Islet of Langerhans (tissue), 1 donor: ENCODE data around the gene NPHP1.
"Not testable (repeated sequence)": the region's sequence is repeated elsewhere in the genome, so short reads cannot be mapped to it uniquely, and the experiment has no call there.

Experiments
- FAIRE-seq: peaks from one replicate; lab custom pipeline; 2011; peaks lifted over from hg19 to GRCh38; lab: Jason Lieb, UNC

The NPHP1 gene

GRCh38 chr2:110126906-110127305 lies 77.9 kb downstream of the NPHP1 start:
- no peak for FAIRE-seq

GRCh38 chr2:110126086-110126773 lies 78.6 kb downstream of the NPHP1 start:
- no peak for FAIRE-seq

- FAIRE-seq = no peak
These were observed 79.7 kb downstream of the NPHP1 start for GRCh38 chr2:110124939-110125691.

- no peak for FAIRE-seq
These were observed 80.6 kb downstream of the NPHP1 start for GRCh38 chr2:110124038-110124825.

GRCh38 chr2:110121592-110121991 lies 83.2 kb downstream of the NPHP1 start:
- no peak for FAIRE-seq

- FAIRE-seq = no peak
These were observed 83.8 kb downstream of the NPHP1 start for GRCh38 chr2:110121052-110121334.

GRCh38 chr2:110120171-110121051 lies 84.4 kb downstream of the NPHP1 start:
- FAIRE-seq = no peak

- FAIRE-seq = no peak
These were observed 88.6 kb downstream of the NPHP1 start for GRCh38 chr2:110116033-110116710.

- FAIRE-seq = no peak
These were observed 89.4 kb downstream of the NPHP1 start, which contains the start of gene MALL for GRCh38 chr2:110115291-110116032. TSS of gene MALL (minus strand) at chr2:110115822. CDS start at chr2:110115792, 30 bp downstream.

- no peak for FAIRE-seq
These were observed 90.0 kb downstream of the NPHP1 start for GRCh38 chr2:110114831-110115255.

- FAIRE-seq = no peak
These were observed 90.7 kb downstream of the NPHP1 start for GRCh38 chr2:110113961-110114591.

GRCh38 chr2:110108291-110108690 lies 96.5 kb downstream of the NPHP1 start:
- not testable (repeated sequence) for FAIRE-seq

GRCh38 chr2:110107092-110108079 lies 97.4 kb downstream of the NPHP1 start:
- no peak for FAIRE-seq

- no peak for FAIRE-seq
These were observed 98.2 kb downstream of the NPHP1 start for GRCh38 chr2:110106642-110107041.

GRCh38 chr2:110105608-110106467 lies 99.0 kb downstream of the NPHP1 start:
- no peak for FAIRE-seq

- FAIRE-seq = no peak
These were observed 99.6 kb downstream of the NPHP1 start for GRCh38 chr2:110105183-110105582.

- no peak for FAIRE-seq
These were observed 100.6 kb downstream of the NPHP1 start for GRCh38 chr2:110104025-110104771.
